Transverse colon (tissue), 4 donors: ENCODE data around the gene TOX2. TPM values are rescaled to one million over a fixed set of nuclear protein-coding genes. Genes with fewer than 3 reads are reported as not detected.
A peak's percentile ranks its signal among the peaks of the same experiment; 100 is the strongest.

Experiments used
- DNase-seq: peaks from one replicate; pipeline ENCODE4 v3.0.0-alpha.2; 2019
- H3K27ac ChIP-seq, 4 donors: fragments of 200-600 bp; sonication (generic); 2 replicates each; pipeline ENCODE4 v1.5.1; 2016 to 2018; ENCODE audit warnings: inconsistent platforms in 4 of 4
- H3K27me3 ChIP-seq: fragments of 200-600 bp; sonication (generic); 2 replicates; pipeline ENCODE4 v1.5.1; 2017; ENCODE audit warnings: inconsistent platforms
- H3K36me3 ChIP-seq, 4 donors: fragments of 200-600 bp; sonication (generic); 2 replicates each; pipeline ENCODE4 v1.5.1; 2017 to 2019; ENCODE audit warnings: inconsistent platforms in 4 of 4
- H3K4me1 ChIP-seq, 4 donors: fragments of 200-600 bp; sonication (generic); 2 replicates each; pipeline ENCODE4 v1.5.1; 2017 to 2020; ENCODE audit warnings: inconsistent platforms in 4 of 4
- H3K4me3 ChIP-seq, 4 donors: fragments of 200-600 bp; sonication (generic); 1 replicate in 1 of 4; 2 replicates in 3 of 4; pipeline versions ENCODE4 v1.5.1 to v1.6.1; 2017 to 2019; ENCODE audit warnings: inconsistent platforms in 4 of 4
- H3K9me3 ChIP-seq, 2 donors: fragments of 200-600 bp; sonication (generic); 2 replicates each; pipeline ENCODE4 v1.5.1; 2017 to 2019; ENCODE audit warnings: inconsistent platforms in 2 of 2
- CTCF ChIP-seq, 5 experiments: fragments of 200-600 bp in 3 of 5; fragments of 450-650 bp in 2 of 5; sonication (generic) in 3 of 5; IDR thresholded peaks; 1 replicate in 2 of 5; 2 replicates in 3 of 5; pipeline ENCODE4 v1.5.1; 2016 to 2017; ENCODE audit warnings: antibody characterized with exemption in 5 of 5, inconsistent platforms in 3 of 5, mild to moderate bottlenecking in 2 of 5, moderate library complexity in 1 of 5
- EP300 ChIP-seq: sonication (generic); formaldehyde crosslinking; IDR thresholded peaks from one replicate; pipeline ENCODE4 v1.6.1; 2017; ENCODE audit warnings: antibody characterized with exemption, low read depth
- POLR2A ChIP-seq: fragments of 450-650 bp; IDR thresholded peaks from one replicate; pipeline ENCODE4 v1.6.1; 2016; ENCODE audit warnings: antibody characterized with exemption, mild to moderate bottlenecking, moderate library complexity
- POLR2AphosphoS5 ChIP-seq, 3 donors: sonication (generic); formaldehyde crosslinking; IDR thresholded peaks; one replicate each; pipeline ENCODE4 v1.6.1; 2016; ENCODE audit warnings: antibody characterized with exemption in 3 of 3
- WGBS, 2 donors: methylation state at CpG; one replicate each; pipeline ENCODE4 v1.1.5; 2018; ENCODE audit warnings: low coverage in 1 of 2; 5-methylcytosine and 5-hydroxymethylcytosine counted together
- in situ Hi-C, 4 donors: fragments of 200-750 bp; cut with MboI; loops; one replicate each; pipeline versions ENCODE4 v1.15.0 to v1.15.1; 2017; ENCODE audit warnings: low sequenced_read_pairs in 3 of 4, low pct_ligation_motif_present in 1 of 4, low pct_unique_long_range_greater_than_20kb in 1 of 4
- intact Hi-C: fragments of 100-400 bp; cut with DNase I; formaldehyde crosslinking; loops from one replicate; pipeline ENCODE4 v1.15.1; 2023; ENCODE audit warnings: low total_unique reads
- total RNA-seq, 4 donors: library from RNA; depleted of rRNA; stranded (reverse); fragments of >200 nt; gene quantifications; one replicate each; pipeline ENCODE4 v1.1.0, GENCODE V29; 2016

TOX2 gene
- total RNA-seq, 4 donors from 2014 or later = 1.5 to 15.7 (median 6.8) TPM

DNA sequence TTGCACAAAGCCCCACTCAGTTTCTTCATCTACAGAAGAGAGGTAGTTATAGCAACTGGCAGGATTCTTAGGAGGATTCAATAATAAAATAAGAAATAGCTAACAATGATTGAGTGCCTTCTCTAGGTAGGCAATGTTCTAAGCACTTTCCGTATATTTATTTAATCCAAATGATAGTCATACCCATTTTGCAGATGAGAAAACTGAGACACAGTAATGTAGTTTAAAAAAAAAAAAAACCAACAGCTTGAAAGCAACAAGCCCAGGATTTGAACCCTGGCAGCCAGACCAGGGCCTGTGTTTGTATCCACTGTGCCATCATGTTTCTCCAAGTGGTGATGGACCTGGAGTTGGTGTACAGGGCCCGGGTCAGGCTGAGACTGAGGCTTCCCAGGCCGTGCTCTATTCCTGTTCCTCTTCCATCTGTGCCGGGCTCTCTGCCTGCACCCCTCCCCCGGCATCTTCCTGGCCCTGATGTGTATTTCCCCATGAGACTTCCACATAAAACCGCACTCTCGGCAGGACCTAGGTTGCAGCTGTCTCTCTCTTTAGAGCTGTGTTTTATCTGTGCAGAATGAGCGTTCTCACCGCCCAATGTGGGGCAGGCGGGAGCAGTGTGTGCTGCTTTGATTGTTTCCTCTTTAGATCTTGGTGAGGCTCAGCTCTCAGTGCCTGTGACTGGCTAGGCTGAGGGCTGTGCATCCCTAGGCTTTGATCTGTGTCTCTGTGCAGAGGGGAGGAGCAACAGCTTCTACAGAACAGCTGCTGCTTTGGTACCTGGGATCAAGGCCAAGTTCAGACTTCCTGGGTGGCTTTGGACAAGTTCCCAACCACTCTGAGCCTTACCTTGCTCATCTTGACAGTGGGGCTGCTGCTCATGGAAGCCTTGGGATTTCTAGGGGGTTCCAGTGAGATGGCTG lies 49.5 kb downstream of the TOX2 start:
- Histone ChIP-seq H3K4me3 (no peak overlapping the region), H3K9me3 (no peaks in the 10 kb centered on the region), H3K4me1 (peaks cover under 1 to 6% (median 3%) of the 10 kb centered on the region in 4 donors), H3K36me3 (no peaks in the 10 kb centered on the region), H3K27me3 (no peaks in the 10 kb centered on the region), H3K27ac (no peak overlapping the region)
- in situ Hi-C loops = no loop called here
- peak; percentile 22 for DNase-seq
- TF ChIP-seq CTCF (IDR thresholded peaks at IDR 0.05) (no peak), EP300 (no peak), POLR2A (no peak), POLR2AphosphoS5 (IDR thresholded peaks at IDR 0.05) (no peak)
- WGBS, 2 donors = 41 to 57% methylated on average over 4 to 10 of the region's 10 CpGs
- intact Hi-C loops = no loop called here

- no peaks in the 10 kb centered on the region for H3K9me3 ChIP-seq
- H3K27me3 ChIP-seq = no peaks in the 10 kb centered on the region
- intact Hi-C loops (no loop called here), in situ Hi-C loops (no loop called here)
- H3K36me3 ChIP-seq = no peaks in the 10 kb centered on the region
- TF ChIP-seq POLR2A (no peak), CTCF (IDR thresholded peaks at IDR 0.05) (no peak), POLR2AphosphoS5 (IDR thresholded peaks at IDR 0.05) (no peak), EP300 (no peak)
- no peak overlapping the region for H3K27ac ChIP-seq
- H3K4me3 ChIP-seq = no peak overlapping the region
- H3K4me1 ChIP-seq = peaks cover 0 to 6% (median 0%) of the 10 kb centered on the region in 4 donors
- DNase-seq = no peak
- WGBS, 2 donors = 66 to 82% methylated on average over 5 of the region's 5 CpGs
Measured at GRCh38 chr20:43968341-43969000, 53.8 kb downstream of the TOX2 start.

GRCh38 chr20:43969028-43969447 lies 54.4 kb downstream of the TOX2 start:
- WGBS, 2 donors = 89% methylated on average over 7 of the region's 7 CpGs; no CpG with 5 or more reads in 1 of the 2 donors
- DNase-seq = no peak
- no peak overlapping the region for H3K27ac ChIP-seq
- no peak overlapping the region for H3K4me3 ChIP-seq
- intact Hi-C loops (no loop called here), in situ Hi-C loops (no loop called here)
- no peak for TF ChIP-seq EP300
- TF ChIP-seq POLR2AphosphoS5 (IDR thresholded peaks at IDR 0.05) = no peak
- TF ChIP-seq CTCF (IDR thresholded peaks at IDR 0.05) = no peak
- no peak for TF ChIP-seq POLR2A
- no peaks in the 10 kb centered on the region for H3K9me3 ChIP-seq
- H3K36me3 ChIP-seq = no peaks in the 10 kb centered on the region
- no peaks in the 10 kb centered on the region for H3K27me3 ChIP-seq
- peaks cover 0 to 6% (median 0%) of the 10 kb centered on the region in 4 donors for H3K4me1 ChIP-seq

DNA sequence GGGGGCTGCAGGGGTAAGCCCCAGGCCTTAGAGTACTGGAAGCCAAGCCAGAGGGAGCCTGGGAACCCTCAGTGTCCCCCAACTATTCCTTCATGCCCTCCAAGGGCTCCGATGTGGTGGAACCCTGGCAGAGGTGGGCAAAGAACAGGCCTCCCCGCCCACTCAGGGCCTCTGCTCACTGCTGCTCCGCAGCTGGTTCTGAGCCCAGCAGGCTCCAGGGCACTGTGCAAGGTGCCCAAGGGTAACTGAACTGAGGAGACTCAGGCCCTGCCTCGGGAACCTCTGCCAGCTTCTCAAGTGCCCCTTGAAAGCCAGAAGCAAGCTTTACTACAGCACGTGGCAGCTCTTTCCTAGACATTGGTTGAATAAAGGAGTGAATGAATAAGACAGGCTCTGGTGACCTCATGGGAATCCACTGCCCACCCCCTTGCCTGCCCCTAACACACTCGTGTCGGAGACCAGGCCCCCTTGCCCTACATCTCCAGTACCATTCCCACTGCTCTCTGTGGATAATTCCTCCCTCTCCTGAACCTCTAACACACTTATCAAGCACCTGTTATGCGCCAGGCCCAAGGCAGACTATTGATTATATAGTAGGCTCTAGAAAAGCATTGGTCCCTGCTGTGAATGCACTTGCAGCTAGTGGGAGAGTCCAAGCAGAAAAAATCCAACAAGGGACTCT lies 55.0 kb downstream of the TOX2 start:
- Histone ChIP-seq H3K9me3 (no peaks in the 10 kb centered on the region), H3K27me3 (no peaks in the 10 kb centered on the region), H3K4me1 (peaks cover 0 to 2% (median 0%) of the 10 kb centered on the region in 4 donors), H3K27ac (no peak overlapping the region), H3K4me3 (no peak overlapping the region), H3K36me3 (no peaks in the 10 kb centered on the region)
- intact Hi-C loops (no loop called here), in situ Hi-C loops (no loop called here)
- 84 to 100% methylated on average over 1 to 7 of the region's 8 CpGs for WGBS, 2 donors
- TF ChIP-seq POLR2AphosphoS5 (IDR thresholded peaks at IDR 0.05) = no peak
- no peak for TF ChIP-seq EP300
- no peak for TF ChIP-seq POLR2A
- TF ChIP-seq CTCF (IDR thresholded peaks at IDR 0.05) = no peak
- no peak for DNase-seq
